Mammary epithelial cell (primary cell): ENCODE data around the gene OR10K2.

Source experiments
- EZH2 ChIP-seq: IDR thresholded peaks from 2 replicates; pipeline ENCODE4 v1.6.1; 2012; ENCODE audit warnings: low read length, inconsistent platforms, borderline replicate concordance
- TF ChIP-seq, protein P1 (sequence below), 2 donors: IDR thresholded peaks in 1 of 2; conservative IDR thresholded peaks in 1 of 2; 2 replicates each; pipeline ENCODE4 v1.5.1; 2011 to 2012; ENCODE audit warnings: inconsistent platforms in 2 of 2, low read length in 2 of 2, mild to moderate bottlenecking in 2 of 2, control low read depth in 1 of 2, low read depth in 1 of 2; ENCODE audit not compliant: insufficient read depth in 1 of 2; ENCODE audit errors: extremely low read depth in 1 of 2

DNA sequence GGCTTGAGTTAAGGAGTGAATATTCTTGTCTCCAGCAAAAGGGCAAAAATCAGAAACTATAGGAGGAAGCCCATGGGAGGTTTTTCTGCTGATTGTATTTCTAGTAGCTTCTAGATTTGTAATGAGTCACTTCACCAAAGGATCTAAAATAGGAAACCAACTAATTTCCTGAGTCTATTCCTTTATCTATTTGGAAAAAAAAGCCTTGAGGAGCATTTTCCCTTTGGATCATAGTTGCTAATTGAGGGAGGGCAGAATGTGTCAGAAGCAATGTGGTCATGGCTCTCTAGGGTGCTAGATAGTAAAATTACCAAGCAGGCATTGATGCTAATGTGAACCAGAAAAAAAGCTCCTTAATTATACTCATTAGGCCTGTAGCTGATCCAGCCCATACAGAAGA, 45.9 kb upstream of the OR10K2 start, which contains the start of gene OR10R2:
- TF ChIP-seq, protein P1, sequence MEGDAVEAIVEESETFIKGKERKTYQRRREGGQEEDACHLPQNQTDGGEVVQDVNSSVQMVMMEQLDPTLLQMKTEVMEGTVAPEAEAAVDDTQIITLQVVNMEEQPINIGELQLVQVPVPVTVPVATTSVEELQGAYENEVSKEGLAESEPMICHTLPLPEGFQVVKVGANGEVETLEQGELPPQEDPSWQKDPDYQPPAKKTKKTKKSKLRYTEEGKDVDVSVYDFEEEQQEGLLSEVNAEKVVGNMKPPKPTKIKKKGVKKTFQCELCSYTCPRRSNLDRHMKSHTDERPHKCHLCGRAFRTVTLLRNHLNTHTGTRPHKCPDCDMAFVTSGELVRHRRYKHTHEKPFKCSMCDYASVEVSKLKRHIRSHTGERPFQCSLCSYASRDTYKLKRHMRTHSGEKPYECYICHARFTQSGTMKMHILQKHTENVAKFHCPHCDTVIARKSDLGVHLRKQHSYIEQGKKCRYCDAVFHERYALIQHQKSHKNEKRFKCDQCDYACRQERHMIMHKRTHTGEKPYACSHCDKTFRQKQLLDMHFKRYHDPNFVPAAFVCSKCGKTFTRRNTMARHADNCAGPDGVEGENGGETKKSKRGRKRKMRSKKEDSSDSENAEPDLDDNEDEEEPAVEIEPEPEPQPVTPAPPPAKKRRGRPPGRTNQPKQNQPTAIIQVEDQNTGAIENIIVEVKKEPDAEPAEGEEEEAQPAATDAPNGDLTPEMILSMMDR (conservative IDR thresholded peaks at IDR 0.05 in 1 of 2, IDR thresholded peaks at IDR 0.05 in 1 of 2; ENCODE audit: extremely low read depth in 1 of 2, insufficient read depth in 1 of 2, low read depth in 1 of 2, low read length in 2 of 2) = no peak
- no peak for TF ChIP-seq EZH2
